CD8-positive, alpha-beta memory T cell (primary cell): ENCODE measurements around the gene GTF2H2C. TPM values are rescaled to one million over a fixed set of nuclear protein-coding genes. Genes with fewer than 3 reads are reported as not detected.
"Not testable (repeated sequence)": the region's sequence is repeated elsewhere in the genome, so short reads cannot be mapped to it uniquely, and the experiment has no call there.

Source experiments
- CTCF ChIA-PET: fragments of 350-600 bp; sonication (Branson Sonifier 250); formaldehyde crosslinking; loops from one replicate; lab custom pipeline; 2021; ENCODE audit warnings: antibody characterized with exemption; lab: Charles Lee
- POLR2A ChIA-PET: fragments of 350-600 bp; sonication (Branson Sonifier 250); formaldehyde crosslinking; loops from one replicate; lab custom pipeline; 2021; ENCODE audit warnings: antibody characterized with exemption; lab: Charles Lee
- DNase-seq, 5 donors: peaks; one replicate each; pipeline versions ENCODE4 v3.0.0 to v3.0.0-alpha.2; 2020 to 2022; ENCODE audit warnings: mixed read lengths in 1 of 5
- H3K27ac ChIP-seq: one replicate; pipeline ENCODE4 v1.7.0; 2013; ENCODE audit warnings: low read depth, mild to moderate bottlenecking, low read length, moderate library complexity
- H3K27me3 ChIP-seq: 2 replicates; pipeline ENCODE4 v1.7.0; 2013; ENCODE audit warnings: low read length, mild to moderate bottlenecking; ENCODE audit not compliant: insufficient read depth, poor library complexity, severe bottlenecking
- H3K36me3 ChIP-seq: 2 replicates; pipeline ENCODE4 v1.7.0; 2013; ENCODE audit warnings: mild to moderate bottlenecking, low read length, moderate library complexity; ENCODE audit not compliant: insufficient read depth
- H3K4me1 ChIP-seq: 2 replicates; pipeline ENCODE4 v1.7.0; 2013; ENCODE audit warnings: mild to moderate bottlenecking, low read length, moderate library complexity; ENCODE audit not compliant: insufficient read depth
- H3K4me3 ChIP-seq: 2 replicates; pipeline ENCODE4 v1.7.0; 2013; ENCODE audit warnings: mild to moderate bottlenecking, low read length
- H3K9me3 ChIP-seq: 2 replicates; pipeline ENCODE4 v1.7.0; 2013; ENCODE audit warnings: mild to moderate bottlenecking, low read length
- H3K27ac Mint-ChIP-seq, 8 donors: one replicate each; pipeline ENCODE4 v1.8.0; 2020 to 2021; ENCODE audit warnings: mixed read lengths in 8 of 8, mild to moderate bottlenecking in 6 of 8, inconsistent platforms in 3 of 8, moderate library complexity in 3 of 8
- H3K27me3 Mint-ChIP-seq, 2 donors: one replicate each; pipeline ENCODE4 v1.8.0; 2020 to 2021; ENCODE audit warnings: mixed read lengths in 2 of 2, mild to moderate bottlenecking in 1 of 2, moderate library complexity in 1 of 2
- H3K36me3 Mint-ChIP-seq, 3 donors: one replicate each; pipeline ENCODE4 v1.8.0; 2020 to 2021; ENCODE audit warnings: mixed read lengths in 3 of 3, inconsistent platforms in 1 of 3, mild to moderate bottlenecking in 1 of 3
- H3K4me1 Mint-ChIP-seq, 3 donors: one replicate each; pipeline ENCODE4 v1.8.0; 2020 to 2021; ENCODE audit warnings: mixed read lengths in 3 of 3, inconsistent platforms in 1 of 3, mild to moderate bottlenecking in 1 of 3
- H3K4me3 Mint-ChIP-seq, 7 donors: one replicate each; pipeline ENCODE4 v1.8.0; 2020 to 2021; ENCODE audit warnings: mixed read lengths in 7 of 7, mild to moderate bottlenecking in 6 of 7, moderate library complexity in 4 of 7, inconsistent platforms in 2 of 7
- H3K9me3 Mint-ChIP-seq, 5 donors: one replicate each; pipeline ENCODE4 v1.8.0; 2020 to 2022; ENCODE audit warnings: mixed read lengths in 5 of 5, mild to moderate bottlenecking in 3 of 5, moderate library complexity in 2 of 5, inconsistent platforms in 1 of 5
- polyA plus RNA-seq: library from polyadenylated mRNA; unstranded; fragments of 300-500 nt; fragmentation: Illumina TruSeq; gene quantifications from one replicate; pipeline ENCODE4 v1.2.3, GENCODE V29; 2021
- total RNA-seq, 2 experiments: library from RNA; stranded (reverse); gene quantifications; one replicate each; pipeline ENCODE4 v1.2.3, GENCODE V29; 2021

GTF2H2C gene
- total and polyA plus RNA-seq, 3 experiments from 2014 or later, result 20.4 to 65.4 (median 59.7) TPM

DNA sequence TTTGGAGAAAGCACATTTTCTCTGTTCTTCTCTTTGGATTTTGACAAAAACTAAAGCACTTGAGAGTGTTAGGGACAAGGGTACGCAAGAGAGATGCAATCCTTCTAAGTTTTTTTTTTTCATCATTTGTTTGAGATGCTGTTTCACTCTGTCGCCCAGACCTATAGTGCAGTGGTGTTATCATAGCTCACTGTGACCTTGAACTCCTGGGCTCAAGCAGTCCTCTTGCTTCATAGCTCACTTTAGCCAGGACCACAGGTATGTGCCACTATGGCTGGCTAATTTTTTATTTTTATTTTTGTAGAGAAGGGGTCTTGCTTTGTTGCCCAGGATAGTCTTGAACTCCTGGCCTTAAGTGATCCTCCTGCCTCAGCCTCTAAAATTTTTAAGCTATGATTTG is 21.3 kb upstream of the GTF2H2C start:
- H3K27ac ChIP-seq, H3K4me1 ChIP-seq, H3K4me1 Mint-ChIP-seq, H3K27me3 ChIP-seq, CTCF ChIA-PET, H3K27ac Mint-ChIP-seq, H3K27me3 Mint-ChIP-seq, H3K36me3 ChIP-seq, H3K4me3 ChIP-seq, H3K4me3 Mint-ChIP-seq, H3K9me3 ChIP-seq, H3K9me3 Mint-ChIP-seq, POLR2A ChIA-PET, H3K36me3 Mint-ChIP-seq, DNase-seq: not testable (repeated sequence)

DNA sequence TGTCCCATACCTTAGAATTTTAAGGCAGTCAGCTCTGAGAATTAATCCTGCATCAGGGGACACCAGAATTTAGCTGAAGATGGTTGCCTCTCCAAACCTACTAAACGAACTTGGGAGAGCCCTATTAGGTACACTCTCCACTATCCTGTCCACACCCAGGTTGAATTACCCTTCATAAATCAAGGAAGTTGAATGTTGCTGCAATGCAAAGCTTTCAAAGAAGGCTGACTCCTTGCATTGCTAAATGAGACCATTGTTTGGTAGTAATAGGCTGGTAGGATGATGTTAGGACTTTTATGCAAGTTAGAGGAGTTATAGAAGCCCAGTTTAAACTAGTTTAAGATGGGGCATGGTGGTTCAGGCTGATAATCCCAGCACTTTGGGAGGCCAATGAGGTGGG is 18.6 kb upstream of the GTF2H2C start:
- H3K9me3 ChIP-seq, H3K4me1 Mint-ChIP-seq, POLR2A ChIA-PET, H3K36me3 Mint-ChIP-seq, H3K27me3 ChIP-seq, CTCF ChIA-PET, H3K36me3 ChIP-seq, H3K27ac Mint-ChIP-seq, H3K27me3 Mint-ChIP-seq, H3K4me3 Mint-ChIP-seq, H3K4me1 ChIP-seq, H3K9me3 Mint-ChIP-seq, H3K4me3 ChIP-seq, DNase-seq, H3K27ac ChIP-seq: not testable (repeated sequence)

DNA sequence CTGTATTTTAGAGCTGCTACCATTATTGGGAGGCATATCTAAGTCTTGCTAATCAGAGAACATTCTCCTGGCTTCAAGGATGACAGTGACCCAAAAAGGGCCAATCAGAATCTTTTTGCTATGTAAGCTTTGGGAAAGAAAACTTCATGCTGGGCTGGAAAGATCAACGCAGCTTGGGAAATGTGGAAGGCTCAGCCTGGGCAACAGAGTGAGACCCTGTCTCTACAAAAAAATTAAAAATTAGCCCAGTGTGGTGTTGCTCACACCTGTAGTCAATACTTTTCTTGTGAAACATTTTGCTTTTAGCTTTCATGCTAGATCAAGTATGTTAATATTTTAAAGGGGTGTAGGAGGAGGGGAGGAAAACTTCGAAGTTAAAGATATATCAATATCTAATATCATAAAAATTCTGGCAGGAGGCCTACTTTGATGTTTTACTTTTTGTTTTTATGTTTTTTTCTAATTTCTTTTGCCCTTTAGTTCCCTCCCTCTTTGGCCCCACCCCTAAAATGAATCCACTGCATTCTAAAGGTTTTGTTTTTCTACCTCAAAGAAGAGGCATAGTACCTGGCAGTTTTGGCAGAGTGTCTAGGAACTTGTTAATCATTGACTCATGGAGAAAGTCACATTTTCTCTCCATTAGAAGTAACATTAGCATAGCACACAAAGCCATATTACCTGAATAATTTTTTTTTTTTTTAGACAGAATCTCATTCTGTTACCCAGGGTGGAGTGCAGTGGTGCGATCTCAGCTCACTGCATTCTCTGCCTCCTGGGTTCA is 17.0 kb upstream of the GTF2H2C start:
- H3K27me3 Mint-ChIP-seq, H3K27ac Mint-ChIP-seq, H3K9me3 Mint-ChIP-seq, CTCF ChIA-PET, DNase-seq, H3K27me3 ChIP-seq, H3K36me3 ChIP-seq, H3K4me1 ChIP-seq, H3K4me1 Mint-ChIP-seq, H3K27ac ChIP-seq, H3K4me3 ChIP-seq, H3K4me3 Mint-ChIP-seq, H3K36me3 Mint-ChIP-seq, H3K9me3 ChIP-seq, POLR2A ChIA-PET: not testable (repeated sequence)

DNA sequence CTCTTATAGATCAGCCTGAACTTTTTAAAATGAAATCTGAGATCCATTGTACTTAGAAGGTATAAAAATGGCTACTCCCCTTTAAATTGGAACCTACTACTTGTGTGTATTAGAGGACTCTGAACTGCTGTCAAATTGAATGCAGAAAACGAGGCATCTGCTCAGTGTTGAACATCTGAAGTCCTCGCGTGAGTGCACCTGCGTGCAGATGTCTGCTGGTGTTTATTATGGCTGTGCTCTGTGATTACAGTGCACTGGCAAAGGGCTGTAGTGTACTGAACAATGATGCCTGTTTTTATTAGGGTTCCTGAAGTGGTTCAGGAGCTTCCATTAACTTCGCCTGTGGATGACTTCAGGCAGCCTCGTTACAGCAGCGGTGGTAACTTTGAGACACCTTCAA is 15.4 kb upstream of the GTF2H2C start:
- H3K9me3 Mint-ChIP-seq, POLR2A ChIA-PET, H3K4me1 Mint-ChIP-seq: not testable (repeated sequence)

DNA sequence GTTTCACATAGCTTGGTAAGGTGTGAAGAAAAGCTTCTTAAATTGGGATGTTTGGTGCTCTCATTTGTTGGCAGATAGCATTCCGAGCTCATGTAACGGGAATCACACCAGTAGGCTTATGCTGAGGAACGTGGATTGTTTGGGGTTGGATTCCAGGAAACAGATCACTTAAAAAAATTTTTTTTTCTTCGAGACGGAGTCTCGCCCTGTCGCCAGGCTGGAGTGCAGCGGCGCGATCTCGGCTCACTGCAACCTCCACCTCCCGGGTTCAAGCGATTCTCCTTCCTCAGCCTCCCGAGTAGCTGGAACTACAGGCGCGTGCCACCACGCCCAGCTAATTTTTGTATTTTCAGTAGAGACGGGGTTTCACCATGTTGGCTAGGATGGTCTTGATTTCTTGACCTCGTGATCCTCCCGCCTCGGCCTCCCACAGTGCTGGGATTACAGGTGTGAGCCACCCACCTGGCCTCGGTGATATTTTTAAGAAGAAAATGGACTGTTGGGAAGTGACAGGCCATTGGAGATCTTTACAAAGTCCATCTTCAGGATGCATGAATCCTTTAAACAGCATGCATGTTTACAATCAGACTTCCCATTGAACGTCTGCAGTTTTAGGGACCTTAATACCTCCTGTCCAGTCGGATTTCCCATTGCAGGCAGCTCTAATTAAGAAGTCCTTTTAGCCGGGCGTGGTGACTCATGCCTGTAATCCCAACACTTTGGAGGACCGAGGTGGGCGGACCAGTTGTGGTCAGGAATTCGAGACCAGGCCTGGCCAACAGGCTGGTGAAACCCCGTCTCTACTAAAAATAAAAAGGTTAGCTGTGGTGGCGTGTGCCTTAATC is 818 bp downstream of the GTF2H2C start:
- peak overlapping the region; percentile 20 to 75 (median 50) for H3K4me3 Mint-ChIP-seq
- H3K4me3 ChIP-seq, H3K36me3 Mint-ChIP-seq, H3K27ac Mint-ChIP-seq, DNase-seq, H3K4me1 ChIP-seq, H3K9me3 ChIP-seq, H3K27me3 ChIP-seq, H3K27me3 Mint-ChIP-seq, H3K36me3 ChIP-seq, POLR2A ChIA-PET, H3K27ac ChIP-seq, CTCF ChIA-PET, H3K9me3 Mint-ChIP-seq, H3K4me1 Mint-ChIP-seq: not testable (repeated sequence)

More for the DNA sequence above, 15.4 kb upstream of the GTF2H2C start:
- H3K27me3 ChIP-seq, H3K4me1 ChIP-seq, H3K27ac ChIP-seq, H3K27me3 Mint-ChIP-seq, H3K36me3 Mint-ChIP-seq, H3K4me3 Mint-ChIP-seq, CTCF ChIA-PET, H3K9me3 ChIP-seq, H3K36me3 ChIP-seq, H3K27ac Mint-ChIP-seq, H3K4me3 ChIP-seq, DNase-seq: not testable (repeated sequence)

DNA sequence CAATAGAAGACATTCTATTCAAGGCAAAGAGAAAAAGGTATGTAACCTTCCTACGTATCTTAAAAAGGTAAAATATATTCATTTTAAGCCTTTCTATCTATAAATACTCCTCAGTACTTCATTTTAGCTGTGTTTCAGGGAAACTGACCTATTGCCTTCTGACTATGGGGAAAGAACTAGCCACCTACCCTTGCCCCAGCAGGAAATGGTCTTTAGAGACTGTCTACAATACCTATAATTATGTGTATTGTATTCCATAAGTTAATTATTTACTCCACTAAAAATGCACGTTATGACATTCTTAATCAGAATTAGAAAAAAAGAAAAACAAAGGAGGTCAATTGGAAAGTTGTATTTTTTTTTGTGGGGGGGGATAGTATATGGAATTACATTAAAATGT is 6.2 kb downstream of the GTF2H2C start:
- H3K27me3 ChIP-seq, POLR2A ChIA-PET: not testable (repeated sequence)

DNA sequence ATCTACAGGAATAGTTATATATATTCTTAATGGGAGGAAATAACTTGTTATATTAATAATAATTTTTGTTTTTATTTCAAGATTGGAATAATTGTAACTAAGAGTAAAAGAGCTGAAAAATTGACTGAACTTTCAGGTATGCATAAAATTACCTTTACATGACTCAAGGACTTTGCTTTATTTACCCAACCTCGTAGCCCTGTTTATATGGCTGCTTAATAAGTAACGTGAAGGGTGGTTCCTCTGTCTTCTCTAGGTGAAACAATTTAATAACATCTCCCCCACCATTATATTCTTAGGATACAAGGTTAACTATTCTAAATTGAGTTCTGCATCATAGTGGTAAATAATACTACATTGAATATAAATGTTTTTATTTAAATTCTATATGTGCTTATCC is 8.1 kb downstream of the GTF2H2C start:
- H3K27ac ChIP-seq, H3K9me3 Mint-ChIP-seq, H3K36me3 Mint-ChIP-seq, POLR2A ChIA-PET, H3K4me1 Mint-ChIP-seq, H3K4me1 ChIP-seq, H3K9me3 ChIP-seq, H3K4me3 ChIP-seq, H3K27ac Mint-ChIP-seq, H3K36me3 ChIP-seq, CTCF ChIA-PET, DNase-seq, H3K27me3 ChIP-seq, H3K4me3 Mint-ChIP-seq, H3K27me3 Mint-ChIP-seq: not testable (repeated sequence)

More for the DNA sequence above, 6.2 kb downstream of the GTF2H2C start:
- H3K4me1 Mint-ChIP-seq, H3K36me3 Mint-ChIP-seq, H3K4me3 ChIP-seq, H3K27ac ChIP-seq, H3K27me3 Mint-ChIP-seq, DNase-seq, H3K9me3 ChIP-seq, H3K4me3 Mint-ChIP-seq, CTCF ChIA-PET, H3K27ac Mint-ChIP-seq, H3K36me3 ChIP-seq, H3K4me1 ChIP-seq, H3K9me3 Mint-ChIP-seq: not testable (repeated sequence)

DNA sequence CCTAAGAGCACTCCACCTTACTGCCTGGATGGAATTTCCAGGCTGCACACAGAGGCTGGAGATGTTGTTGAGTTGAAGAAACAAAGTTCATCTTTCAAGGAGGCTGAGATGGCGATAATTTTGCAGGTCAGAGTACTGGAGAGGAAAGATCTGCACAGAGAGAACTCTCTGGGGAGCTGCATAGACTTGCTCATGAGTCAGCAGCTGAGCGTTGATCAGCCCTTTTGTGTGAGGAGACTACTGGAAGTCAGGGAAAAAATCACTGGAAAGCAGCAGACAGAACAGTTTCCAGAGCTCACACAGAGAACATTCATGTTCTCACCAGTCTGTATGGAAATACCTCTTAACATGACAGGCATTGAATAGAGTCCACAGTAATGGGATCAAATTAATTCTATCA is 23.4 kb downstream of the GTF2H2C start:
- H3K4me1 ChIP-seq, H3K4me3 Mint-ChIP-seq, H3K4me1 Mint-ChIP-seq, H3K4me3 ChIP-seq, H3K27ac ChIP-seq, H3K36me3 Mint-ChIP-seq, H3K27me3 Mint-ChIP-seq, POLR2A ChIA-PET, H3K9me3 Mint-ChIP-seq, CTCF ChIA-PET, H3K9me3 ChIP-seq, H3K27ac Mint-ChIP-seq, H3K27me3 ChIP-seq, H3K36me3 ChIP-seq, DNase-seq: not testable (repeated sequence)
